GM21528 (cell line): ENCODE results near the gene TMED8.

ENCODE experiments used
- ATAC-seq: cut with Tn5 transposase; IDR thresholded peaks from one replicate; pipeline ENCODE4 v1.9.1; 2021; ENCODE audit warnings: mild to moderate bottlenecking, moderate library complexity; ENCODE audit not compliant: unreplicated experiment, low FRiP score

Gene TMED8

GRCh38 chr14:77302926-77303325 is 74.0 kb downstream of the TMED8 start:
- no peak for ATAC-seq

- no peak for ATAC-seq
Measured at GRCh38 chr14:77301103-77301502, 75.8 kb downstream of the TMED8 start.

GRCh38 chr14:77299771-77300170 is 77.1 kb downstream of the TMED8 start:
- ATAC-seq, result no peak

- ATAC-seq, result no peak
Measured at GRCh38 chr14:77296906-77297305, 80.0 kb downstream of the TMED8 start.

- no peak for ATAC-seq
Measured at GRCh38 chr14:77296155-77296554, 80.7 kb downstream of the TMED8 start.

GRCh38 chr14:77290705-77291104 is 86.2 kb downstream of the TMED8 start:
- ATAC-seq, result no peak

- ATAC-seq, result no peak
Measured at GRCh38 chr14:77286576-77286975, 90.3 kb downstream of the TMED8 start.
